Gastroesophageal sphincter (tissue), 4 donors: ENCODE data around the gene MTSS2. TPM values are rescaled to one million over a fixed set of nuclear protein-coding genes. Genes with fewer than 3 reads are reported as not detected.
"Not testable (repeated sequence)": the region's sequence is repeated elsewhere in the genome, so short reads cannot be mapped to it uniquely, and the experiment has no call there.

Experiments
- ATAC-seq: fragments of 150-250 bp; one replicate; pipeline ENCODE4 v1.9.1; 2016; ENCODE audit warnings: mild to moderate bottlenecking, moderate library complexity
- H3K27ac ChIP-seq, 4 donors: fragments of 200-600 bp; sonication (generic) in 3 of 4; 1 replicate in 3 of 4; 2 replicates in 1 of 4; pipeline ENCODE4 v1.5.1; 2016 to 2019
- H3K27me3 ChIP-seq: fragments of 200-600 bp; sonication (generic); one replicate; pipeline ENCODE4 v1.5.1; 2019
- H3K36me3 ChIP-seq, 2 donors: fragments of 200-600 bp; sonication (generic); one replicate each; pipeline ENCODE4 v1.5.1; 2019; ENCODE audit warnings: control low read depth in 1 of 2
- H3K4me1 ChIP-seq, 3 donors: fragments of 200-600 bp; sonication (generic); 1 replicate in 2 of 3; 2 replicates in 1 of 3; pipeline ENCODE4 v1.5.1; 2016 to 2019; ENCODE audit warnings: control low read depth in 2 of 3
- H3K4me3 ChIP-seq, 2 donors: fragments of 200-600 bp; sonication (generic); one replicate each; pipeline ENCODE4 v1.5.1; 2019; ENCODE audit warnings: mild to moderate bottlenecking in 1 of 2, moderate library complexity in 1 of 2
- H3K9me3 ChIP-seq, 3 donors: fragments of 200-600 bp; sonication (generic); one replicate each; pipeline ENCODE4 v1.5.1; 2017 to 2019; ENCODE audit warnings: control low read depth in 2 of 3
- CTCF ChIP-seq, 4 experiments: fragments of 200-600 bp in 2 of 4; fragments of 450-650 bp in 2 of 4; sonication (generic) in 1 of 4; IDR thresholded peaks; one replicate each; pipeline ENCODE4 v1.5.1; 2017 to 2019; ENCODE audit warnings: antibody characterized with exemption in 4 of 4, mild to moderate bottlenecking in 2 of 4, moderate library complexity in 2 of 4
- EP300 ChIP-seq: sonication (generic); formaldehyde crosslinking; IDR thresholded peaks from one replicate; pipeline ENCODE4 v1.6.1; 2017; ENCODE audit warnings: antibody characterized with exemption, mild to moderate bottlenecking
- POLR2A ChIP-seq, 2 donors: fragments of 450-650 bp; IDR thresholded peaks; one replicate each; pipeline ENCODE4 v1.6.1; 2017; ENCODE audit warnings: antibody characterized with exemption in 2 of 2, mild to moderate bottlenecking in 2 of 2, moderate library complexity in 1 of 2
- POLR2AphosphoS5 ChIP-seq: sonication (generic); formaldehyde crosslinking; IDR thresholded peaks from one replicate; pipeline ENCODE4 v1.6.1; 2017; ENCODE audit warnings: antibody characterized with exemption
- WGBS, 2 donors: methylation state at CpG; one replicate each; pipeline ENCODE4 v1.1.5; 2018; ENCODE audit warnings: low coverage in 1 of 2; 5-methylcytosine and 5-hydroxymethylcytosine counted together
- total RNA-seq, 4 donors: library from RNA; depleted of rRNA; stranded (reverse); fragments of >200 nt; gene quantifications; one replicate each; pipeline ENCODE4 v1.1.0, GENCODE V29; 2016

Gene MTSS2
- total RNA-seq, 4 donors from 2014 or later = 70.9 to 234 (median 85.9) TPM

- Histone ChIP-seq H3K36me3 (peaks cover 0 to 72% of the 10 kb centered on the region in 2 donors), H3K4me3 (no peak overlapping the region), H3K27ac (peak overlapping the region in 3 of 4 donors; percentile 48 to 98 (median 97)), H3K9me3 (no peaks in the 10 kb centered on the region), H3K27me3 (no peaks in the 10 kb centered on the region), H3K4me1 (peaks cover 0 to 75% (median 26%) of the 10 kb centered on the region in 3 donors)
- 100% methylated on average over 3 of the region's 15 CpGs; no CpG with 5 or more reads in 1 of the 2 donors for WGBS, 2 donors
- TF ChIP-seq POLR2AphosphoS5 = no peak
- TF ChIP-seq POLR2A (IDR thresholded peaks at IDR 0.05) = no peak
- TF ChIP-seq CTCF (IDR thresholded peaks at IDR 0.05) = no peak
- TF ChIP-seq EP300 = no peak
- no peak for ATAC-seq
Measured at GRCh38 chr16:70677499-70678120, 8.2 kb downstream of the MTSS2 start.

- peaks cover 0 to 78% of the 10 kb centered on the region in 2 donors for H3K36me3 ChIP-seq
- ATAC-seq = no peak
Measured at GRCh38 chr16:70676675-70677498, 9.0 kb downstream of the MTSS2 start.

GRCh38 chr16:70675851-70676513, 9.9 kb downstream of the MTSS2 start:
- Histone ChIP-seq H3K4me1 (peaks cover 0 to 59% (median 9%) of the 10 kb centered on the region in 3 donors), H3K27ac (peak overlapping the region in 3 of 4 donors; percentile 55 to 98 (median 97)), H3K36me3 (peaks cover 0 to 87% of the 10 kb centered on the region in 2 donors), H3K27me3 (no peaks in the 10 kb centered on the region), H3K9me3 (no peaks in the 10 kb centered on the region), H3K4me3 (no peak overlapping the region)
- no peak for TF ChIP-seq POLR2AphosphoS5
- TF ChIP-seq EP300 = no peak
- ATAC-seq = no peak
- 100% methylated on average over 1 of the region's 7 CpGs; no CpG with 5 or more reads in 1 of the 2 donors for WGBS, 2 donors

More at GRCh38 chr16:70676675-70677498, 9.0 kb downstream of the MTSS2 start:
- no peaks in the 10 kb centered on the region for H3K27me3 ChIP-seq
- H3K4me3 ChIP-seq = no peak overlapping the region
- H3K9me3 ChIP-seq = no peaks in the 10 kb centered on the region
- H3K4me1 ChIP-seq = peaks cover 0 to 68% (median 18%) of the 10 kb centered on the region in 3 donors
- TF ChIP-seq EP300 (no peak), POLR2AphosphoS5 (no peak), POLR2A (IDR thresholded peaks at IDR 0.05) (no peak), CTCF (IDR thresholded peaks at IDR 0.05) (no peak)
- H3K27ac ChIP-seq = peak overlapping the region in 3 of 4 donors; percentile 55 to 98 (median 97)
- 81 to 85% methylated on average over 4 to 6 of the region's 14 CpGs for WGBS, 2 donors

GRCh38 chr16:70674221-70675014, 11.4 kb downstream of the MTSS2 start:
- ATAC-seq = no peak
- H3K9me3 ChIP-seq = no peaks in the 10 kb centered on the region
- H3K27ac ChIP-seq = peak overlapping the region in 3 of 4 donors; percentile 43 to 98 (median 50)
- 40 to 77% methylated on average over 1 to 6 of the region's 18 CpGs for WGBS, 2 donors
- peaks cover 0 to 99% of the 10 kb centered on the region in 2 donors for H3K36me3 ChIP-seq
- no peaks in the 10 kb centered on the region for H3K27me3 ChIP-seq
- no peak for TF ChIP-seq CTCF (IDR thresholded peaks at IDR 0.05)
- TF ChIP-seq POLR2AphosphoS5 = no peak
- peaks cover 0 to 44% (median 0%) of the 10 kb centered on the region in 3 donors for H3K4me1 ChIP-seq
- H3K4me3 ChIP-seq = no peak overlapping the region

- H3K4me1 ChIP-seq = peaks cover 0 to 10% (median 0%) of the 10 kb centered on the region in 3 donors
- H3K9me3 ChIP-seq, H3K4me3 ChIP-seq, H3K27me3 ChIP-seq, ATAC-seq: not testable (repeated sequence)
- peak overlapping the region in 1 of 4 donors; percentile 19 for H3K27ac ChIP-seq
- WGBS, 2 donors = 90% methylated on average over 4 of the region's 4 CpGs; no CpG with 5 or more reads in 1 of the 2 donors
- H3K36me3 ChIP-seq = peaks cover 0 to 98% of the 10 kb centered on the region in 2 donors
Measured at GRCh38 chr16:70670938-70671337, 14.9 kb downstream of the MTSS2 start.
